ENCODE results near the gene RDH13.
"Not testable (repeated sequence)": the region's sequence is repeated elsewhere in the genome, so short reads cannot be mapped to it uniquely, and the experiment has no call there.

Gene RDH13

GRCh38 chr19:55062735-55063491, at the start of gene RDH13:
Gene RDH13 (minus strand): TSS chr19:55063148. CDS start chr19:55063032, 116 bp downstream.
- peak; percentile 96 for DNase-seq

GRCh38 chr19:55112246-55112776, 49.4 kb upstream of the RDH13 start:
- no peak for DNase-seq

GRCh38 chr19:55111238-55111831, 48.4 kb upstream of the RDH13 start:
- DNase-seq: no peak

GRCh38 chr19:55109527-55110291, 46.8 kb upstream of the RDH13 start:
- DNase-seq: no peak

GRCh38 chr19:55107252-55107651, 44.3 kb upstream of the RDH13 start:
- not testable (repeated sequence) for DNase-seq

GRCh38 chr19:55106591-55106990, 43.6 kb upstream of the RDH13 start:
- no peak for DNase-seq

- DNase-seq: no peak
Observed at GRCh38 chr19:55105237-55105636, 42.3 kb upstream of the RDH13 start.

GRCh38 chr19:55103190-55103589, 40.2 kb upstream of the RDH13 start:
- no peak for DNase-seq

GRCh38 chr19:55101261-55101660, 38.3 kb upstream of the RDH13 start:
- DNase-seq: no peak

- DNase-seq: no peak
Observed at GRCh38 chr19:55099557-55100506, 36.9 kb upstream of the RDH13 start.

GRCh38 chr19:55098716-55099556, 36.0 kb upstream of the RDH13 start:
- no peak for DNase-seq

- DNase-seq: peak; percentile 26
Observed at GRCh38 chr19:55097864-55098715, 35.1 kb upstream of the RDH13 start.

- DNase-seq: no peak
Observed at GRCh38 chr19:55096061-55096701, 33.2 kb upstream of the RDH13 start.

- DNase-seq: no peak
Observed at GRCh38 chr19:55095260-55096060, 32.5 kb upstream of the RDH13 start.

- DNase-seq: no peak
Observed at GRCh38 chr19:55094456-55095259, 31.7 kb upstream of the RDH13 start.

GRCh38 chr19:55092423-55093318, 29.7 kb upstream of the RDH13 start:
- no peak for DNase-seq

GRCh38 chr19:55091955-55092354, 29.0 kb upstream of the RDH13 start:
- no peak for DNase-seq
